ENCODE data around the gene CDK6.

Gene CDK6

GRCh38 chr7:92788559-92789183 lies 47.7 kb downstream of the CDK6 start:
- DNase-seq, result no peak

GRCh38 chr7:92785923-92786322 lies 50.5 kb downstream of the CDK6 start:
- DNase-seq, result no peak

DNA sequence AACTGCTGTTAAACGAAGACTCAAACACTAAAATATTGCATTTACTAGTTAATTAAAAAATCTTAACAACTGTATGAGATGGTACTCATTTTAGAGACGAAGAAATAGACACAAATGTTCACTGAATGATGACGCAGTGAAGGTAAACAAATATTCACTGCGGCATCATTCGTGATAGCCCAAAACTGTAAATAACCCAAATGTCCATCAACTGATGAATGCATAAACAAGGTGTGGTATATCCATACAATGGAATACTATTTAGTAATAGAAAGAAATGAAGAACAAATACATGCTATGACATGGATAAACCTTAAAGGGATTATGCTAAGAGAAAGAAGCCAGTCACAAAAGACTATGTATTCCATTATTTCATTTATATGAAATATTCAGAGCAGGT lies 51.4 kb downstream of the CDK6 start:
- no peak for DNase-seq

GRCh38 chr7:92783260-92784201 lies 52.8 kb downstream of the CDK6 start:
- no peak for DNase-seq

- DNase-seq, result no peak
Observed at GRCh38 chr7:92782855-92783254, 53.5 kb downstream of the CDK6 start.

DNA sequence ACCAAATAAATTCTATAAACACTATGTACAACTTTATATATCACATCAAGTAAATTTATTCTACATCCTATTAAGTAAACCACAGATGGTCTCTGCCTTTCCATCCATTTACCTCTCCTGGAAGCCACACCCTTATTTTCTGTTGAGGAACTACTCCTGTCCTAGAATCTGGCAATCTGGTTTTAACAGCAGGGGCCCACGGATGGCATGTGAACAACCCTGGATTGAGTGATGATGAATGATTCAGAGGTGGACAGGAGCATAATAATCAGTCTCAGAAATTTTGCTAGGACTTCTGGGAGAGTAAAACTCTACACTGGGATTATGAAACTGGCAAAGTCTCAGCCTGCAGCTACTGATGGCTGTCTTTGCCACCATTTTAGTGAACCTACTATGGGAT lies 54.1 kb downstream of the CDK6 start:
- DNase-seq, result no peak

DNA sequence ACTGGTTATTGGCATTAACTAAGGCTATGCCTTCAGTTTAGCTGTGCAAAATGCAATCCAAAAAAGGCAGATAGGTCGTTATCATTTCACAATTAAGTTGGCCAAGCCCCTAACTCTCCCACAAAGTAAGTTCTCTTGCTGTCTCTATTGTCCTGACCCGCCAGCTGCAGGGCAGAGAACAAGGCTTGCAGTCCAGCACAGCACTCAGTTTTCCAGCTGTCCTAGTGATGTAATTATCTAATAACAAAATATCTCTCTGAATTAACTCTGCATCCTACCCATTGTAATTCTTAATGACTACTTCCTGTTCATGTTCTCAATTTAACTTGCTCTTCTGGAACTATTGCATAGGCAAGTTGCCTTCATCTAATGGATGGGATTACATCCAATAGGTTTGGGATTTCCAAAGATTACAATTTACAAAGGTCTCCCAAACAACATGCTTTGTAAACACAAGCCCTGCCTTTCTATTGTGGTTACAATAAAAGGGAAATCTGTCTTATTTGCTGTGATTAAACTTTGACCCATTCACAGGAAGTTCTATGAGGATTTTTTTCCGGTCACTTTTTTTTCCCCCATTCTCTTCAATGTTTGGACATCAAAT lies 55.2 kb downstream of the CDK6 start:
- DNase-seq, result no peak

DNA sequence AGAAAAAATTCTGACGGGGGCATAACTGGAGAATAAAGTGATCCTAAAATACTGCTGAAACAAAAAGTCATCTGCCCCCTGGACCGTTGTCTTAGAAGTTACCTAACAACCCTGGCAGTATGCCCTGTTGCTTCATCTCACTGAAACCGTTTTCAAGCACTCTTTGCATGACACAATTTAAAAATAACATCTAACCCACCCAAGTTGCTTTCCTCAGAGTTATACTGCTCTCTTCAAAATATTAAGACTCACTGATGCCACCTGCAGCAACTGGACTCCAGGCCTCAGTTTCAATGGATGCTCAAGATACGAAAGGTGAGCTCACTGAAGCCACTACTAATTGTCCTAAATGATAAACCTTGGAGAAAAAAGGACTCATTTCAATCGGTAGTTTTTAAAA lies 57.4 kb downstream of the CDK6 start:
- no peak for DNase-seq

DNA sequence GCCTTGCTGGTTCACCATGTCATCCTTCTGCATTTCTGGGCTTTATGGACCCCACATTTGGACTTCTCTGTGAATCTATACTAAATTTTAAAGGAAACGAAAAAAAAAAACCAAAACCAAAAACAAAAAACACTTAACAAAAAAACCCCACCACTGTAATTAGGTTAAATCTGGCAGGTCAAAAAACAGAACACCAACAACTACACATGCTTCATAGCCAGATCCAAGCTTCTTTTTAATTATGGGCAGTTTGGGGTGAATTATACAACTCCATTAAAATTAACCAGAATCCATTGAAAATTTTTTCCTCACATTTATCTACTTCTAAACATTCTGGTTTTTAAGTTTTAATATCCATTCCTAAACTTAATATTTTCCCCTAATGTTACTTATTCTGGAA lies 58.4 kb downstream of the CDK6 start:
- no peak for DNase-seq

GRCh38 chr7:92773808-92774207 lies 62.6 kb downstream of the CDK6 start:
- DNase-seq, result no peak

- no peak for DNase-seq
Observed at GRCh38 chr7:92769844-92770243, 66.5 kb downstream of the CDK6 start.

DNA sequence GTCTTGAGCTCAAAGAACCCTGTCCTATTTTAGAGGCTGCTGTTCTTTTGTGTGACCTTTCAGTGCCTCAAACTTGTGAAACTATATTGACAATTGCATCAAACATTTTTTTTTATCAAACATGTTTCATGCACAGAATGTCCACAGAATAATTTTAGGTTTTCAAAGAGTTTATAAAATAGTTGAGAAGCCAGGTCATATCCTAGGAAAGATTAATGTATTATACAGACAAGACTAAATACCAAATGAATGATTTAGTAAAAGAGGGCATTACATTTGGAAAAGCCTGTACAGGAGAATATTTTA lies 67.0 kb downstream of the CDK6 start:
- DNase-seq, result no peak

- no peak for DNase-seq
Observed at GRCh38 chr7:92768501-92769393, 67.6 kb downstream of the CDK6 start.

GRCh38 chr7:92767437-92767836 lies 68.9 kb downstream of the CDK6 start:
- DNase-seq, result no peak

- no peak for DNase-seq
Observed at GRCh38 chr7:92766461-92767003, 69.8 kb downstream of the CDK6 start.

- no peak for DNase-seq
Observed at GRCh38 chr7:92765725-92766124, 70.6 kb downstream of the CDK6 start.

DNA sequence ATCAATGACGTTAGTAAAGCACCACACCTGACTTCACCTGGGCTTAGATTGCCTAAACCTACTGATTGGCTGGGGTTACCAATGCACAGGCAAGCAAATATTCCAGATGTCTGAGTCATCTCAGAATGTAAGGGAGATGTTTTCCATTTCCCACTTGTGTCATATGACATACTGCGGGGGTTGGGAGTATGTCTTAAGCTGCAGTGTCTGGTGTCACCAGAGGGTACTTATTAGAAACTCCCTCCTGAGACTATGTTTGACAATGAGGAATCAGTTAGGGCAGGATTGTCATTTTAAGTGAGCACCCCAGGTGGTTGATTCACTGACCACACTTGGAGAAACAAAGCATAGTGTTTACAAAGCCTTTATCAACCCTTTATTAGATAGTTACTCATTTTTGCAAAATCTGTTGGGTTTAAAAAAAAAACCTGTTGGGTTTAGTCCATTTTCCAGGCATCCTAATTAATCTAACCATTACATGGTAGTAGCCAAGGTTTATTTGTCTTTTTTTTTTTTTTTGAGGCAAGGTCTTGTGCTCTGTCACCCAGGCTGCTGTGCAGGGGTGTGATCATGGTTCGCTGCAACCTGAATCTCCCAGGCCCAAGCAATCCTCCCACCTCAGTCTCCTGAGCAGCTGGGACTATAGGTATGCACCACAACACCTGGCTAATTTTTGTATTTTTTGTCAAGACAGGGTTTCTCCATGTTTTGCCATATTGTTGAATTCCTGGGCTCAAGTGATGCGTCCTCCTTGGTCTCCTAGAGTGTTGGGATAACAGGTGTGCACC lies 72.5 kb downstream of the CDK6 start:
- DNase-seq, result no peak

DNA sequence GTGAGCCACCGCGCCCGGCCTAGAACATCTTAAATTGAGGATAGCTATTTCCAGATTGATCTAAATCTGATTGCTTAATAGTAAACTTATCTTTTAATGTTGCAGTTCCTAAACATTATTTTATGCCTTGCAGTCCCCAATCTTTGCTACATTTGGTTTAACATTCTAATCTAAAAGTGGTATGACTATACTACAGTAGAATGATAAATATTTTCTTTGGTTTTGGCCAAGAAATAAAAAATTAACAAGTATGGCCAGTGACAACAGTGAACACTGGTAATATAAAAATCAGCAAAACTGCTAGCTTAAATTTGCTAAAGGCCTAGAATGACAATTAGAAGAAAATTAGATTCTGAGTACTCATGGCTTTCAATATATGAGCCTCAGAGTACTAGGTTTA lies 73.5 kb downstream of the CDK6 start:
- DNase-seq, result no peak

DNA sequence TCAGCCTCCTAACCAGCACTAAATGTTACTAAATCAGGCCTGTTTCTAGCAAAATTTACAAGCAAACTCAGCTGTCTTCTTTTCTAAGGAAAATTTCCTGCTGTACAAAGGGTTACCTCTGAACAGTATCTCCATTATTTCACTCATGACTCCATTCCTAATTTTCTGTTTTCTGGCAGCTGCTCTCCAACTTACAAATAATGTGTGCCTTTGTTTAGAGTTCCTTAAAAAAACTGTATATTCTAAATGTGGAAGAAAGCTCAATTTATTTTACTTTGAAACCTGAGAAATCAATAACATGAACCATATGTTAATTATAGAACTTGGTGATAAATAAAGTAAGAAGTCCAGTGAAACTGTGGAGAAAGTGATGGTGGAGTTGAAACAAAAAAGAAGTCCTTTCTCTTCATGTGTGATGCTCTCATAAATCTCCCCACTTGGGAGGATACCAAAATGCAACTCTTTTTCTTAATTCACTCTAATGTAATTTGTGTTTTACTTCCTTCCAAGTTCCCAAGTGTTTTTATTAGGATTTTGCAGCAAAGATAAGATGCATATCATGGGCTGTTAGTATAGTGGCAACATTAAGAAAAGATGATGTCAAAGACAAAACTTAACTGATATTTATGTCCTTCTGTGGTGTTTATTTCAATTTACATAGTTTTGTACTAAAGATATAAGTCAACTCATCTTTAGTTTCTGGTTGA lies 74.8 kb downstream of the CDK6 start:
- DNase-seq, result no peak

- DNase-seq, result no peak
Observed at GRCh38 chr7:92758796-92759431, 77.5 kb downstream of the CDK6 start.

All from KG1 (cell line).